SH-SY5Y (cell line): ENCODE data around the gene RPAIN.

Experiments used
- GATA2 ChIP-seq: IDR thresholded peaks from 2 replicates; pipeline ENCODE4 v1.6.1; 2011; ENCODE audit warnings: mild to moderate bottlenecking, low read depth, low read length
- GATA3 ChIP-seq: IDR thresholded peaks from 2 replicates; pipeline ENCODE4 v1.6.1; 2011; ENCODE audit warnings: low read depth, mild to moderate bottlenecking, low read length, moderate library complexity

Gene RPAIN

GRCh38 chr17:5419959-5420653, at the start of gene RPAIN:
Gene RPAIN (plus strand): TSS chr17:5420182. CDS start chr17:5420211, 29 bp downstream.
- TF ChIP-seq GATA2, result no peak
- no peak for TF ChIP-seq GATA3

GRCh38 chr17:5370411-5370810, 49.6 kb upstream of the RPAIN start:
- no peak for TF ChIP-seq GATA3
- TF ChIP-seq GATA2, result no peak

- no peak for TF ChIP-seq GATA3
- TF ChIP-seq GATA2, result no peak
Observed at GRCh38 chr17:5373112-5373511, 46.9 kb upstream of the RPAIN start.

- TF ChIP-seq GATA2 (no peak), GATA3 (no peak)
Observed at GRCh38 chr17:5378566-5379207, 41.3 kb upstream of the RPAIN start.

GRCh38 chr17:5379351-5380107, 40.5 kb upstream of the RPAIN start:
- TF ChIP-seq GATA2, result no peak
- no peak for TF ChIP-seq GATA3

- TF ChIP-seq GATA2 (no peak), GATA3 (no peak)
Observed at GRCh38 chr17:5380491-5381135, 39.4 kb upstream of the RPAIN start.

- TF ChIP-seq GATA2 (no peak), GATA3 (no peak)
Observed at GRCh38 chr17:5381542-5381941, 38.4 kb upstream of the RPAIN start.

GRCh38 chr17:5391678-5392077, 28.3 kb upstream of the RPAIN start:
- TF ChIP-seq GATA2 (no peak), GATA3 (no peak)

GRCh38 chr17:5396612-5397011, 23.4 kb upstream of the RPAIN start:
- TF ChIP-seq GATA2 (no peak), GATA3 (no peak)

- TF ChIP-seq GATA2 (no peak), GATA3 (no peak)
Observed at GRCh38 chr17:5399767-5400166, 20.2 kb upstream of the RPAIN start.

GRCh38 chr17:5405400-5405799, 14.6 kb upstream of the RPAIN start:
- no peak for TF ChIP-seq GATA2

GRCh38 chr17:5408186-5408585, 11.8 kb upstream of the RPAIN start:
- TF ChIP-seq GATA3 (no peak), GATA2 (no peak)

GRCh38 chr17:5410594-5411272, 9.2 kb upstream of the RPAIN start:
- TF ChIP-seq GATA3 (no peak), GATA2 (no peak)

- TF ChIP-seq GATA2 (no peak), GATA3 (no peak)
Observed at GRCh38 chr17:5413682-5414081, 6.3 kb upstream of the RPAIN start.
